ENCODE results near the gene NKAPD1.
"Not testable (repeated sequence)": the region's sequence is repeated elsewhere in the genome, so short reads cannot be mapped to it uniquely, and the experiment has no call there.

Gene NKAPD1

GRCh38 chr11:112073941-112074811, at the start of gene NKAPD1, which contains the start of gene PIH1D2:
Gene NKAPD1, plus strand, starts transcription at chr11:112074299. Its CDS starts 1,276 bp downstream, at chr11:112075575.
Gene PIH1D2, minus strand, starts transcription at chr11:112074017. Its CDS starts 843 bp downstream, at chr11:112073174.
- peak; percentile 58 to 59 for DNase-seq (ENCODE audit: low read depth in 2 of 2)

- peak; percentile 80 to 81 for DNase-seq (ENCODE audit: low read depth in 2 of 2)
These were observed 49.1 kb upstream of the NKAPD1 start, which contains the start of gene DLAT for GRCh38 chr11:112024773-112025678. Gene DLAT, plus strand, starts transcription at chr11:112025408. Its CDS starts 65 bp downstream, at chr11:112025473.

- no peak for DNase-seq (ENCODE audit: low read depth in 2 of 2)
These were observed 48.4 kb upstream of the NKAPD1 start for GRCh38 chr11:112025707-112026106.

- not testable (repeated sequence) for DNase-seq (ENCODE audit: low read depth in 2 of 2)
These were observed 47.2 kb upstream of the NKAPD1 start for GRCh38 chr11:112026784-112027410.

- DNase-seq (ENCODE audit: low read depth in 2 of 2): no peak
These were observed 44.6 kb upstream of the NKAPD1 start for GRCh38 chr11:112029460-112029859.

GRCh38 chr11:112033902-112034301, 40.2 kb upstream of the NKAPD1 start:
- no peak for DNase-seq (ENCODE audit: low read depth in 2 of 2)

- DNase-seq (ENCODE audit: low read depth in 2 of 2): no peak
These were observed 36.6 kb upstream of the NKAPD1 start for GRCh38 chr11:112037527-112037926.

GRCh38 chr11:112042161-112042960, 31.7 kb upstream of the NKAPD1 start:
- no peak for DNase-seq (ENCODE audit: low read depth in 2 of 2)

- no peak for DNase-seq (ENCODE audit: low read depth in 2 of 2)
These were observed 31.2 kb upstream of the NKAPD1 start for GRCh38 chr11:112042961-112043304.

- DNase-seq (ENCODE audit: low read depth in 2 of 2): no peak
These were observed 29.1 kb upstream of the NKAPD1 start for GRCh38 chr11:112044961-112045360.

GRCh38 chr11:112046647-112047046, 27.5 kb upstream of the NKAPD1 start:
- not testable (repeated sequence) for DNase-seq (ENCODE audit: low read depth in 2 of 2)

- not testable (repeated sequence) for DNase-seq (ENCODE audit: low read depth in 2 of 2)
These were observed 25.8 kb upstream of the NKAPD1 start for GRCh38 chr11:112048256-112048655.

- no peak for DNase-seq (ENCODE audit: low read depth in 2 of 2)
These were observed 24.3 kb upstream of the NKAPD1 start for GRCh38 chr11:112049777-112050176.

GRCh38 chr11:112050721-112051120, 23.4 kb upstream of the NKAPD1 start:
- no peak for DNase-seq (ENCODE audit: low read depth in 2 of 2)

GRCh38 chr11:112051768-112052167, 22.3 kb upstream of the NKAPD1 start:
- no peak for DNase-seq (ENCODE audit: low read depth in 2 of 2)

- DNase-seq (ENCODE audit: low read depth in 2 of 2): no peak
These were observed 16.9 kb upstream of the NKAPD1 start for GRCh38 chr11:112057170-112057569.

- DNase-seq (ENCODE audit: low read depth in 2 of 2): no peak
These were observed 16.0 kb upstream of the NKAPD1 start for GRCh38 chr11:112058103-112058502.

- DNase-seq (ENCODE audit: low read depth in 2 of 2): no peak
These were observed 11.2 kb upstream of the NKAPD1 start for GRCh38 chr11:112062923-112063322.

GRCh38 chr11:112082729-112083128, 8.6 kb downstream of the NKAPD1 start:
- peak in 1 of 2 donors; percentile 24 for DNase-seq (ENCODE audit: low read depth in 2 of 2)

- peak in 1 of 2 donors; percentile 17 for DNase-seq (ENCODE audit: low read depth in 2 of 2)
These were observed 11.8 kb downstream of the NKAPD1 start for GRCh38 chr11:112085822-112086421.
